Head of caudate nucleus (tissue), 42 donors: ENCODE data around the gene PPARD.
A peak's percentile ranks its signal among the peaks of the same experiment; 100 is the strongest.
"Not testable (repeated sequence)": the region's sequence is repeated elsewhere in the genome, so short reads cannot be mapped to it uniquely, and the experiment has no call there.

ENCODE experiments used
- DNase-seq, 42 donors: peaks; one replicate each; pipeline versions ENCODE4 v3.0.0 to v3.0.0-alpha.2; 2020 to 2021; ENCODE audit warnings: mixed read lengths in 7 of 42
- intact Hi-C: fragments of 100-400 bp; cut with DNase I; formaldehyde crosslinking; loops from one replicate; pipeline ENCODE4 v1.15.0; 2022

Gene PPARD

DNA sequence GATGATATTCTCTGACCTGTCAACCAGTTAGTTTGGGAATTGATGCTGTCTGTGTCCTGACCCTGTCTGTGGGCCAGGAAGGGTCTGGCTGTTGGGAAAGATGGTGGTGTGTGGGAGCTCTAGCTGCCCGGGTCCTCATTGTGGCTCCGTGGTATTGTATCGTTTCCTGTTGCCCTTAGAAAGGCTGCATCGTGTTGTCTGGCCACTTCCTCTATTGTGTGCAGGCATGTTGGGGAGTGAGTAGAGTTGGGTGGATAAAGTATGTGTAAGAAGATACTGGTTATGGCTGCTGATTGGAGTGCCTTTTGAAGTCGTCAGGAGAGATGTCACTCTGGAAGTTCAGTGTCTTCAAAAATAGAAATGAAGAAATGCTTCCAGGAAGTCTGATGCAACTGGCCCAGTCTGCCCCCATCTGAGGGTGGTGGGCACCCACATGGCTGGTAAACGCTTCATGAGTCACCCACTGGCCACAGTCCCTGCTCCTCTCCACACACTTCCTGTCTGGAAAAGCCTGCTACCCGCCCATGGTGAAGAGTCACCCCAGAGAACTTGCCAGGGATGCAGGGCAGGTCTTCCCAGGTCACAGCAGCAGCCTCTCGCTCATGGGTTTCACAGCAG is 27.9 kb downstream of the PPARD start:
- DNase-seq: peak in 32 of 42 donors; percentile 10 to 74 (median 46)
- intact Hi-C loops: no loop called here

DNA sequence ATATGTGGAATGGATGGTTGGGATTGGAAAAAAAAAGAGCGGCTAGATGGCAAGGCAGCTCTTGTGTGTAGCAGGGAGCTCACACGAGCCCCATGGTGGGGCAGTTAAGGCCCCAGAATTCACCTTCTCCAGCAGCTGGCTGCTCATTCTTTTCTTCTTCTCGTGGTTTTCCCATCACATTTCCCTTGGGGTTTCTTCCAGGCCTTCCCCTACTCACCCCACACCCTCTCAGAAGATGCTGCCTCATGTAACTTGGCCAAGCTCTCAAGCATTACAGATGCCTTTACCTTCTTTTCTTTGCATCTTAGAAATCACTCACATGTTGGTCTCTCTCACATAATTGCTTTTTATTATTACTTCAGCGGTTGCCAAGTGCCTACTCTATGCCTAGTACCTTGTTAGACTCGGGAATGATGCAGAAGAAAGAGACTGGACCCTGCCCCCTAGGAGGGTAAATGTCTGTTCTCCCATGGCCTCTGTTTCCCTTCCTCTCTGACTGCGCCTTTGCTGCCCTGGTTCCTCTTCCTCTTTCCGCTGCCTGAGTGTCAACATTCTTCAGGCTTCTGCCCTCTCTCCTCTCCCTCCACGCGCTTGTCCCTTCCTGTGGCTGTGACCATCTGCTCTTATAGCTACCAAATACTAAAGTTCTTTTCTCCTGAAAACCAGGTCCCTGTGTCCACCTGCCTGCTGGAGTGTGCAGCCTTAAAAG is 28.6 kb downstream of the PPARD start:
- intact Hi-C loops: no loop called here
- DNase-seq: peak in 25 of 42 donors; percentile 14 to 62 (median 41)

GRCh38 chr6:35371494-35372262 is 29.3 kb downstream of the PPARD start:
- intact Hi-C loops: no loop called here

DNA sequence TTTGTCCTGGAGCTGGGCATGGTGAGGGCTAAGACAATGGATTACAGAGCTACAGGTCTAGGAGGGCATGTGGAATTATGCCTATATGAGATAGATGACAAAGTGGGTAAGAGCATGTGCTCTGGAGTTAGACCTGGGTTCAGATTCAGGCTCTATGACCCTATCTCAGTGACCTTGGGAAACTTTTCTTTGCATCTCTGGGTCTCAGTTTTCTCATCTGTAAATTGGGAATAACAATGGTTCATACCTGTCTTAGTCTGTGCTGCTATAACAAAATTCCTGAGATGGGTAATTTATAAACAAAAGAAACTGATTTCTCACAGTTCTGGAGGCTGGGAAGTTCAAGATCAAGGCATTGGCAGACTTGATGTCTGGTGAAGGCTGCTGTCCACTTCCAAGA is 30.3 kb downstream of the PPARD start:
- DNase-seq: no peak
- intact Hi-C loops: no loop called here

More at GRCh38 chr6:35371494-35372262, 29.3 kb downstream of the PPARD start:
- DNase-seq: no peak

GRCh38 chr6:35376281-35376680 is 33.9 kb downstream of the PPARD start:
- intact Hi-C loops: no loop called here
- no peak for DNase-seq

DNA sequence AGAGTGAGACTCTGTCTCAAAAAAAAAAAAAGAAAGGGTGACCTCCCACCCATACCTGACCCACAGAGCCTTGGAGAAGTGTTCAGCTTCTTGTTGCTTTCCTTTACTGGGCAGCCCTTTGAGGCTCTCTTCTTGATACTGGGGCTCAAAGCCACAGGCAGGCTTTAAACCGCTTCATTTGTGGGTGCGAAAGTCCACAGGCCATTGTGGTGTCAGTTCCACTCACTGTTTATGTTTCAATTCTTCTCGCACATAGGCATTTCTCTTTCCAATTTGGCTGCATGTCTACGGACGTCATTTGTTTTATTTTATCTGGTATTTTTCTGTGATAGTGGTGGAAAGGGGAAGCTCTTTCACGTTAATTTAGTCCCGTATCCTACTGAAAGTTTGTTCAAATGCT is 34.6 kb downstream of the PPARD start:
- DNase-seq: no peak
- intact Hi-C loops: no loop called here

GRCh38 chr6:35378261-35378660 is 35.9 kb downstream of the PPARD start:
- no peak for DNase-seq
- intact Hi-C loops: no loop called here

DNA sequence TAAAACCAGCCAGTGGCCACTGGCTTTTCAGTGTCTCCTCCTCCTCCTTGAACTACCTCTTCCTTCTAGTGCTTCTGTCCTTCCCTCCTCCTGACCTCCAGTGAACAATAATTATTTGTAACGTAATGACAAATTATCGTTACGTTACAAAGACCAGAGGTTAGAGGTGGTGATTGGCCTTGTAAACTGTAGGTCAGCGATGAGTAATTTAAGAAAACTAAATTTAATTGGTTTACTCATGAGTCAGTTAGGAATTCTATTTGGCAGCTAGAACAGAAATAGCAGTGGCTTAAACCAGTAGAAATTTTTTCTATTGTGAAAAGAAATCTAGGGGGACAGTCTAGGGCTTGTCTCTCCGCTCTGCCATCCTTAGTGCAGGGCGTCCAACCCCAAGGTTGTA is 38.8 kb downstream of the PPARD start:
- DNase-seq: no peak
- intact Hi-C loops: no loop called here

DNA sequence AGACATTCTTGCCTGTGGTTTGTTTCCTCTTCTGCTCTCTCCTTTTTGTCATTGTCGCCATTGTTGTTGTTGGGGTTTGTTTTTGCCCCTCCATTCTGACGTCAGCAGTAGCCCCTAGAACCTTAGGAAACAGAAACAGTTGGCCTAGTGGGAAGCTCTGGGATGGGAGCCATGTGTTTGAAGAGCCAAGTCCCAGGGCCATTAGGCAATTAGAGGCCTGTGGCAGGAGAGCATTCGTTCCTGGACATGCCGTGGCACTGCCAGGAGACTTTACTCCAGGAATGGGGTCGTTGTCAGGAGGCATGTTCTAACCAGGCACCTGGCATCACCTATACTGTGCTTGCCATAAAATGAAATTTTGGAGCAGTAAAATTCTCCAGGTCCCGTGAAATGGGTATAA is 39.7 kb downstream of the PPARD start:
- intact Hi-C loops: no loop called here
- peak in 11 of 42 donors; percentile 15 to 74 (median 33) for DNase-seq

GRCh38 chr6:35385457-35386202 is 43.3 kb downstream of the PPARD start:
- intact Hi-C loops: no loop called here
- no peak for DNase-seq

DNA sequence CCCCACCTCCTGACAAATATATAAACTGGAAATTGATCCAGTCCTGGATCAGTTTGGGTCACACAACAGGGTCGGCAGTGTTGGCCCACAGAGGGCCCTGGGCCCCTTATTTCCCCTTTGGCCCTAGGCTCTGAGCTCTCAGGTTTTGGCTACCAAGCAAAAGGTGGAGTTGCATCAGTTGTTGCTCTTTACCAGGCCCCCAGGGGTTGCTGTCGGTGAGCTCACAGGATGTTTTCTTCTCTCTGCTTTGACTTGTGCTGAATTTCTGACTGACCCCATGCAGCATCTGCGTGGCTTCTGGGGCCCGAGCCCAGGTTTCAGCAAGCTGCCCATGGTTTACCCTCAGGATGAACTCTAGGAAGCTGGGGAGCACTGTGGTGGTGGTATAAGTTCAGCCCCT is 44.6 kb downstream of the PPARD start:
- intact Hi-C loops: no loop called here

DNA sequence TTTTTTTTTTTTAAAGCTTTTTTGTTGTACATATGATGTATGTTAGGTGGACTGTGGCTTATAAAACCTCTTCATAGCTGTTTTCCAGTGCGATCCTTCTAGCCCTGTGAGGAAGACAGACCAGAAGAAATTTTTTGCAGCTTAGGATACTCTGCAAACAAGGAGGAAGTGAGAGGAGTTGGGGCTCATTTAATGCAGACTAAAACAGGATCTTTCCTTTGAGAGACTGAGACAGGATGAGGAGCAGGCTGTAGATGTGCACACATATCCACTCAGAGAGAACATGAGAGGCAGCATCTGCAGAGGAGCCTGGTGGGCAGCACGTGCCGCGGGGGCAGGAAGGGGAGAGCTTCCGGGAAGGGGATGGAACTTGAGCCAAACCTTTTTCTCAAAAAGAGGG is 45.7 kb downstream of the PPARD start:
- no peak for DNase-seq
- intact Hi-C loops: no loop called here

More for the DNA sequence above, 44.6 kb downstream of the PPARD start:
- no peak for DNase-seq

DNA sequence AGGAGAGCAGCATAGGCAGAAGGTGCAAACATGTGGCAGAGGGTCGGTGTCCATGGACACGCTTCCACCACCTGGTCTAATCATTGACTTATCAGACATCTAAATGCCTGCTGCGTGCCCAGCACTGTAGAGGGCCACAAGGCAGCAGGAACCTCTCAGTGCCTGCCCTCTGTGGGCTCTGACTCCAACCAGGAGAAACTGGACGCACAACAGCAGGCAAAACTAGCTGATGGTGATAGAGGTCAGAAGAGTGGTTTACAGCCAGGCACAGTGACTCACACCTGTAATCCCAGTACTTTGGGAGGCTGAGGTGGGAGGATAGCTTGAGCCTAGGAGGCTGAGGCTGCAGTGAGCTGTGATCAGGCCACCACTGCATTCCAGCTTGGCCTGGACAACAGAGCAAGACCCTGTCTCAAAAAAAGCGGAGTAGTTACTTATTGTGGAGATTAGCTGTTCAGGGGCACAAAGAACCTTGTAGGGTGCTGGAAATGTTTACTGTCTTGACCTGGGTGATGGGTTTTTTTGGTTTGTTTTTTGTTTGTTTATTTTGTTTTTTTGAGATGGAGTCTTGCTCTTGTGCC is 46.5 kb downstream of the PPARD start:
- no peak for DNase-seq

GRCh38 chr6:35389386-35389785 is 47.0 kb downstream of the PPARD start:
- DNase-seq, intact Hi-C loops: not testable (repeated sequence)

More for the DNA sequence above, 46.5 kb downstream of the PPARD start:
- intact Hi-C loops: no loop called here

DNA sequence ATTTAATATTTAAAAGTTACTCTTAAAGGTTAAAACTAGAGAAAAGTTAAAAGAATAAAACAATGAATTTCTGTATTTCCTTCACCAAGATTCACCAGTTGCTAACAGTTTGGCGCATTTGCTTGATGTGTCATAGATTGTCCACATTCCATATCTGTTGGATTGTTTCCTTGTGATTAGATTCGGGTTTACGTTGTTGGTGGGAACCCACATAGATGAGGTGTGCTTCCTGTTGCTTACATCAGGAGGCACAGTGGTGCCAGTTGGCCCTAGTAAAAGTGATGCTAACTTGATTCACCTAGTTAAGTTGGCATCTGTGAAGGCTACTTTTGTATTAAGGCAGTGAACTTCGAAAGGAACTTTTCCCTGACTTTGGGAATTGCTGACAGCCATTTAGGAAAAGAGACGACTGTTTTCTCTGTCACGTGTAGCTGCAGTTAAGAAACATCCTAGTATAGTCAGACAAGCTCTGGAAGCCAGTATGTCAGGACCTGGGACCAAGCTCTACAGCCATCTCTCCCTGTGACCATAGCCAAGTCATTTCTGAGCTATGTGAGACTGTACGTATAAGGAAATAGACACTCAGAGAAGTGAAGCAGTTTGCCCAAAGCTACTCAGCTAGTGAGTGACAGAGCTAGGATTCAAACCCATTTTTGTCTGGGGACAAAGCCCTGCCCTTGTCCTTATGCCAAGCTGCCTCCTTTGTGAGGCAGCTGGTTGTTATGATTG is 49.0 kb downstream of the PPARD start:
- DNase-seq: no peak
- intact Hi-C loops: no loop called here

- intact Hi-C loops: no loop called here
- no peak for DNase-seq
These were observed 49.8 kb downstream of the PPARD start for GRCh38 chr6:35392111-35392702.

DNA sequence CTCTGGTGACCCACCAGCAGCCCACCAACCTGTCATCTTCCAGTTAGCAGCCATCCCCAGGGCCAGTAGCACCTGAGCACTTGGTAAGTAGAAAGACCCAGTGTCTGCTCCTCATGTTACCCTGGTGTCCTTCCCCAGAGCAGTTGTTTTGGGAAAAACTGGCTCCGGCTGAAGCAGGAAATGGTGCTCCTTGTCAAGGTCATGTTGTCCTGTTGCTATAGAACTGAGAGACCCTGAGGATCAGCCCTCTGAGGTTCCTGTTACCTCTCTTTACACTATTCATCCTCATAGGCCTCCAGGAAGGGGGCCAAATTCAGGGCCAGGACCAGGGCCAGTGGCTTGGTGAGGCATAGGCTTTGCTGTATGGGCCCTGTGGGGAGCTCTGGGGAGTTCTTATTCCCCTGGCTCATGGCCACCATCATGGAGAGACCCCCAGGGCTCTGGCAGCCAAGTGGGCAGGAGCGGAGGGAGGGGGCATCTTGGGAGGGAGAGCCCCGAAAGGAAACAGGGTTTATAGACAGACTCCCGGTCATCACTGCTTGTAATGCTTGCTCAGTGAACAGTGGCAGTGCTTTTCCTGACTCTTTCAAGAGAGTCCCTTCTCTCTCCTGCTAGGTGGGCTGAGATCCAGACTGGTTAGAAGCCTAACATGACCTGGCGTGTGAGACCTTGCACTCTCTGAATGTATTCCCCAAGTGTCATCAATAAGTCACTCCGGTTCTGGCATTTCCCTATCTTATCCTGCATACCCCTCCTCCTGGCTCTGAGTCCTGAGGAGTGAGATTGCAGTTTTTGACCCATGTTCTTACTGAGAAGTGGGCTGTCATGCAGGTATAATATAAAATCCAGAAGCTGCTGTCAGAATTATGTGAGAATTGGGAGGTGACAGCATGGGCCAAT is 50.7 kb downstream of the PPARD start:
- intact Hi-C loops: no loop called here

More for the DNA sequence above, 50.7 kb downstream of the PPARD start:
- DNase-seq: no peak
